Epithelial cell of proximal tubule (primary cell): ENCODE data around the gene CLSTN1. TPM values are rescaled to one million over a fixed set of nuclear protein-coding genes. Genes with fewer than 3 reads are reported as not detected.
"Not testable (repeated sequence)": the region's sequence is repeated elsewhere in the genome, so short reads cannot be mapped to it uniquely, and the experiment has no call there.

Experiments
- DNase-seq: peaks from one replicate; pipeline ENCODE4 v3.0.0-alpha.2; 2011; ENCODE audit warnings: low read depth
- H3K4me3 ChIP-seq: 2 replicates; pipeline ENCODE4 v1.5.1; 2011; ENCODE audit warnings: low read depth, mild to moderate bottlenecking, low read length
- CTCF ChIP-seq: conservative IDR thresholded peaks from 2 replicates; pipeline ENCODE4 v1.5.1; 2012; ENCODE audit warnings: low read depth, mild to moderate bottlenecking, low read length
- total RNA-seq: library from RNA; depleted of rRNA; stranded (reverse); fragments of >200 nt; gene quantifications from 2 replicates; pipeline ENCODE4 v1.2.3, GENCODE V29; 2015

The CLSTN1 gene
- total RNA-seq, 1 donor from 2014 or later, result 87.5 TPM

GRCh38 chr1:9814619-9815018, 9.1 kb downstream of the CLSTN1 start:
- no peak overlapping the region for H3K4me3 ChIP-seq
- no peak for DNase-seq
- no peak for TF ChIP-seq CTCF

GRCh38 chr1:9811239-9811966, 12.4 kb downstream of the CLSTN1 start:
- no peak for DNase-seq
- no peak for TF ChIP-seq CTCF
- no peak overlapping the region for H3K4me3 ChIP-seq

- peak; percentile 61 for DNase-seq
- no peak overlapping the region for H3K4me3 ChIP-seq
Observed at GRCh38 chr1:9809100-9809510, 14.7 kb downstream of the CLSTN1 start.

GRCh38 chr1:9808459-9808858, 15.3 kb downstream of the CLSTN1 start:
- no peak for TF ChIP-seq CTCF
- no peak overlapping the region for H3K4me3 ChIP-seq
- no peak for DNase-seq

More at GRCh38 chr1:9809100-9809510, 14.7 kb downstream of the CLSTN1 start:
- no peak for TF ChIP-seq CTCF

- DNase-seq, result no peak
- TF ChIP-seq CTCF, result no peak
- no peak overlapping the region for H3K4me3 ChIP-seq
Observed at GRCh38 chr1:9807541-9807940, 16.2 kb downstream of the CLSTN1 start.

GRCh38 chr1:9805972-9806371, 17.8 kb downstream of the CLSTN1 start:
- H3K4me3 ChIP-seq, DNase-seq: not testable (repeated sequence)

GRCh38 chr1:9805006-9805508, 18.7 kb downstream of the CLSTN1 start:
- no peak for DNase-seq
- no peak overlapping the region for H3K4me3 ChIP-seq
- TF ChIP-seq CTCF, result no peak

GRCh38 chr1:9803003-9803918, 20.5 kb downstream of the CLSTN1 start:
- not testable (repeated sequence) for DNase-seq, H3K4me3 ChIP-seq
